Naive thymus-derived CD8-positive, alpha-beta T cell (primary cell): Measurements from ENCODE around the gene ZCCHC8. TPM values are rescaled to one million over a fixed set of nuclear protein-coding genes. Genes with fewer than 3 reads are reported as not detected.
"Not testable (repeated sequence)": the region's sequence is repeated elsewhere in the genome, so short reads cannot be mapped to it uniquely, and the experiment has no call there.

Source experiments
- ATAC-seq, 2 donors: fragments of 150-1000 bp; cut with Tn5 transposase in 1 of 2; sonication (Bioruptor Pico), chemical (Tn5 transposase) in 1 of 2; 1 replicate in 1 of 2; 2 replicates in 1 of 2; pipeline ENCODE4 v1.10.0; 2021; ENCODE audit warnings: mild to moderate bottlenecking in 2 of 2, moderate library complexity in 2 of 2
- POLR2A ChIA-PET: fragments of 350-600 bp; sonication (Branson Sonifier 250); formaldehyde crosslinking; loops from one replicate; lab custom pipeline; 2021; ENCODE audit warnings: antibody characterized with exemption; lab: Charles Lee
- DNase-seq, 10 donors: peaks; one replicate each; pipeline versions ENCODE4 v3.0.0 to v3.0.0-alpha.2; 2020 to 2022
- H3K27ac Mint-ChIP-seq, 10 donors: one replicate each; pipeline ENCODE4 v1.8.0; 2020 to 2022; ENCODE audit warnings: mild to moderate bottlenecking in 10 of 10, mixed read lengths in 10 of 10, moderate library complexity in 4 of 10, inconsistent platforms in 1 of 10
- H3K27me3 Mint-ChIP-seq, 5 donors: one replicate each; pipeline ENCODE4 v1.8.0; 2021 to 2022; ENCODE audit warnings: mixed read lengths in 5 of 5
- H3K36me3 Mint-ChIP-seq, 3 donors: one replicate each; pipeline ENCODE4 v1.8.0; 2020 to 2022; ENCODE audit warnings: mixed read lengths in 3 of 3, mild to moderate bottlenecking in 2 of 3, inconsistent platforms in 1 of 3
- H3K4me1 Mint-ChIP-seq, 4 donors: one replicate each; pipeline ENCODE4 v1.8.0; 2021 to 2022; ENCODE audit warnings: mixed read lengths in 4 of 4
- H3K4me3 Mint-ChIP-seq, 10 donors: one replicate each; pipeline ENCODE4 v1.8.0; 2020 to 2022; ENCODE audit warnings: mild to moderate bottlenecking in 10 of 10, mixed read lengths in 10 of 10, moderate library complexity in 6 of 10, inconsistent platforms in 1 of 10
- H3K9me3 Mint-ChIP-seq, 9 donors: one replicate each; pipeline ENCODE4 v1.8.0; 2020 to 2022; ENCODE audit warnings: mixed read lengths in 9 of 9, mild to moderate bottlenecking in 3 of 9, inconsistent platforms in 1 of 9, moderate library complexity in 1 of 9
- polyA plus RNA-seq, 3 donors: library from polyadenylated mRNA; unstranded; fragments of 300-500 nt; fragmentation: Illumina TruSeq; gene quantifications; one replicate each; pipeline ENCODE4 v1.2.3, GENCODE V29; 2021
- total RNA-seq, 8 experiments: library from RNA in 2 of 8; stranded (reverse) in 2 of 8; gene quantifications; one replicate each; pipeline ENCODE4 v1.2.3 and lab custom pipeline; 2021 to 2026

ZCCHC8 gene
- total and polyA plus RNA-seq, 5 experiments from 2014 or later, result 5.4 to 43.3 (median 14.1) TPM

- Mint-ChIP-seq H3K4me1 (peaks cover 3 to 8% (median 7%) of the 10 kb centered on the region in 4 donors), H3K4me3 (no peak overlapping the region), H3K27me3 (no peaks in the 10 kb centered on the region), H3K27ac (peak overlapping the region in 1 of 10 donors; percentile 25), H3K9me3 (no peaks in the 10 kb centered on the region), H3K36me3 (peaks cover 0 to under 1% (median 0%) of the 10 kb centered on the region in 3 donors)
- POLR2A ChIA-PET, result no interaction called here
- DNase-seq (no peak), ATAC-seq (no peak)
Measured at GRCh38 chr12:122467983-122468382, 32.7 kb downstream of the ZCCHC8 start.

GRCh38 chr12:122464317-122465042 is 36.3 kb downstream of the ZCCHC8 start:
- POLR2A ChIA-PET, result not testable (repeated sequence)

GRCh38 chr12:122460641-122461040 is 40.1 kb downstream of the ZCCHC8 start:
- ATAC-seq (no peak), DNase-seq (no peak)
- no peak overlapping the region for H3K4me3 Mint-ChIP-seq
- H3K36me3 Mint-ChIP-seq, result no peaks in the 10 kb centered on the region
- POLR2A ChIA-PET, result no interaction called here
- H3K27ac Mint-ChIP-seq, result peak overlapping the region in 1 of 10 donors; percentile 40
- no peaks in the 10 kb centered on the region for H3K9me3 Mint-ChIP-seq
- H3K4me1 Mint-ChIP-seq, result peaks cover 0 to 9% (median 4%) of the 10 kb centered on the region in 4 donors
- no peaks in the 10 kb centered on the region for H3K27me3 Mint-ChIP-seq

More at GRCh38 chr12:122464317-122465042, 36.3 kb downstream of the ZCCHC8 start:
- H3K27me3 Mint-ChIP-seq, H3K27ac Mint-ChIP-seq, H3K9me3 Mint-ChIP-seq, H3K36me3 Mint-ChIP-seq, H3K4me1 Mint-ChIP-seq, ATAC-seq, DNase-seq, H3K4me3 Mint-ChIP-seq: not testable (repeated sequence)

GRCh38 chr12:122460061-122460460 is 40.7 kb downstream of the ZCCHC8 start:
- peaks cover 0 to 9% (median 4%) of the 10 kb centered on the region in 4 donors for H3K4me1 Mint-ChIP-seq
- ATAC-seq (no peak), DNase-seq (no peak)
- POLR2A ChIA-PET, result no interaction called here
- no peak overlapping the region for H3K4me3 Mint-ChIP-seq
- H3K27ac Mint-ChIP-seq, result no peak overlapping the region
- no peaks in the 10 kb centered on the region for H3K36me3 Mint-ChIP-seq
- H3K9me3 Mint-ChIP-seq, result no peaks in the 10 kb centered on the region
- H3K27me3 Mint-ChIP-seq, result no peaks in the 10 kb centered on the region

- Mint-ChIP-seq H3K27ac (no peak overlapping the region), H3K27me3 (no peaks in the 10 kb centered on the region), H3K4me3 (no peak overlapping the region), H3K36me3 (no peaks in the 10 kb centered on the region), H3K4me1 (peaks cover 0 to 16% (median 6%) of the 10 kb centered on the region in 4 donors), H3K9me3 (no peaks in the 10 kb centered on the region)
- ATAC-seq (no peak), DNase-seq (no peak)
- POLR2A ChIA-PET, result no interaction called here
Measured at GRCh38 chr12:122459211-122459610, 41.5 kb downstream of the ZCCHC8 start.

GRCh38 chr12:122458105-122459035 is 42.4 kb downstream of the ZCCHC8 start:
- Mint-ChIP-seq H3K27ac (peak overlapping the region in 3 of 10 donors; percentile 31 to 58 (median 47)), H3K36me3 (no peaks in the 10 kb centered on the region)

GRCh38 chr12:122457627-122458026 is 43.1 kb downstream of the ZCCHC8 start:
- POLR2A ChIA-PET, result no interaction called here
- Mint-ChIP-seq H3K36me3 (no peaks in the 10 kb centered on the region), H3K27me3 (no peaks in the 10 kb centered on the region), H3K9me3 (no peaks in the 10 kb centered on the region), H3K27ac (peak overlapping the region in 5 of 10 donors; percentile 29 to 73 (median 47)), H3K4me3 (no peak overlapping the region), H3K4me1 (peaks cover 10 to 32% (median 22%) of the 10 kb centered on the region in 4 donors)
- DNase-seq (no peak), ATAC-seq (no peak)

More at GRCh38 chr12:122458105-122459035, 42.4 kb downstream of the ZCCHC8 start:
- DNase-seq (no peak), ATAC-seq (no peak)
- H3K4me3 Mint-ChIP-seq, result no peak overlapping the region
- POLR2A ChIA-PET, result no interaction called here
- no peaks in the 10 kb centered on the region for H3K27me3 Mint-ChIP-seq
- no peaks in the 10 kb centered on the region for H3K9me3 Mint-ChIP-seq
- H3K4me1 Mint-ChIP-seq, result peaks cover 4 to 24% (median 14%) of the 10 kb centered on the region in 4 donors

- Mint-ChIP-seq H3K36me3 (no peaks in the 10 kb centered on the region), H3K27me3 (no peaks in the 10 kb centered on the region), H3K27ac (peak overlapping the region in 4 of 10 donors; percentile 11 to 57 (median 48)), H3K4me1 (peaks cover 14 to 36% (median 28%) of the 10 kb centered on the region in 4 donors), H3K4me3 (peak overlapping the region in 1 of 10 donors; percentile 38), H3K9me3 (no peaks in the 10 kb centered on the region)
- POLR2A ChIA-PET, result interaction anchor here (0.6 to 0.9 kb wide), 4 partner anchors 8 to 911 kb away, joined by 3 to 9 read pairs (median 4); no protein-coding TSS in a partner anchor
- ATAC-seq (no peak), DNase-seq (no peak)
Measured at GRCh38 chr12:122454739-122455138, 46.0 kb downstream of the ZCCHC8 start.

GRCh38 chr12:122454250-122454721 is 46.4 kb downstream of the ZCCHC8 start:
- H3K4me3 Mint-ChIP-seq, result peak overlapping the region in 8 of 10 donors; percentile 63 to 91 (median 79)
- no peak for DNase-seq
- no peaks in the 10 kb centered on the region for H3K36me3 Mint-ChIP-seq
- H3K9me3 Mint-ChIP-seq, result no peaks in the 10 kb centered on the region
- POLR2A ChIA-PET, result interaction anchor here (0.6 to 0.9 kb wide), 2 partner anchors 8 to 19 kb away, joined by 3 to 9 read pairs; no protein-coding TSS in a partner anchor
- no peaks in the 10 kb centered on the region for H3K27me3 Mint-ChIP-seq
- H3K4me1 Mint-ChIP-seq, result peaks cover 14 to 36% (median 28%) of the 10 kb centered on the region in 4 donors
- no peak for ATAC-seq
- H3K27ac Mint-ChIP-seq, result peak overlapping the region; percentile 78 to 99 (median 98)

GRCh38 chr12:122452701-122453285 is 47.9 kb downstream of the ZCCHC8 start:
- DNase-seq, result peak in 1 of 10 donors; percentile 18
- no peaks in the 10 kb centered on the region for H3K27me3 Mint-ChIP-seq
- H3K4me3 Mint-ChIP-seq, result peak overlapping the region; percentile 64 to 91 (median 82)
- POLR2A ChIA-PET, result interaction anchor here (0.5 to 1.5 kb wide), 8 partner anchors 11 to 248 kb away, joined by 3 to 9 read pairs (median 4); partner anchors contain the start of gene ZCCHC8
- peak overlapping the region; percentile 86 to 99 (median 98) for H3K27ac Mint-ChIP-seq
- no peaks in the 10 kb centered on the region for H3K9me3 Mint-ChIP-seq
- H3K4me1 Mint-ChIP-seq, result peaks cover 14 to 35% (median 28%) of the 10 kb centered on the region in 4 donors
- no peaks in the 10 kb centered on the region for H3K36me3 Mint-ChIP-seq
- peak; percentile 20 to 26 for ATAC-seq

GRCh38 chr12:122449317-122449716 is 51.4 kb downstream of the ZCCHC8 start:
- no peaks in the 10 kb centered on the region for H3K36me3 Mint-ChIP-seq
- DNase-seq (no peak), ATAC-seq (no peak)
- H3K4me1 Mint-ChIP-seq, result peaks cover 14 to 24% (median 22%) of the 10 kb centered on the region in 4 donors
- no peak overlapping the region for H3K4me3 Mint-ChIP-seq
- H3K27ac Mint-ChIP-seq, result no peak overlapping the region
- H3K27me3 Mint-ChIP-seq, result no peaks in the 10 kb centered on the region
- no peaks in the 10 kb centered on the region for H3K9me3 Mint-ChIP-seq
- POLR2A ChIA-PET, result no interaction called here

- POLR2A ChIA-PET, result interaction anchor here (0.6 kb wide), 2 partner anchors 30 to 366 kb away, joined by 3 read pairs; no protein-coding TSS in a partner anchor
- not testable (repeated sequence) for H3K4me1 Mint-ChIP-seq, H3K27me3 Mint-ChIP-seq, H3K27ac Mint-ChIP-seq, DNase-seq, H3K9me3 Mint-ChIP-seq, ATAC-seq, H3K4me3 Mint-ChIP-seq, H3K36me3 Mint-ChIP-seq
Measured at GRCh38 chr12:122447825-122448224, 52.9 kb downstream of the ZCCHC8 start.
